Muscle of back (tissue), 11 donors: ENCODE data around the gene OTUD3. TPM values are rescaled to one million over a fixed set of nuclear protein-coding genes. Genes with fewer than 3 reads are reported as not detected.
A peak's percentile ranks its signal among the peaks of the same experiment; 100 is the strongest.

Source experiments
- DNase-seq, 3 donors: peaks; one replicate each; pipeline versions ENCODE4 v3.0.0 to v3.0.0-alpha.2; 2013
- polyA plus RNA-seq, 10 donors: library from polyadenylated mRNA; unstranded; fragments of 120-200 nt; gene quantifications; one replicate each; pipeline ENCODE4 v1.2.1, GENCODE V29; 2013; ENCODE audit not compliant: insufficient read length in 10 of 10

OTUD3 gene
- polyA plus RNA-seq, 10 donors: 4.9 to 13.1 (median 6.7) TPM

GRCh38 chr1:19946971-19947370, 64.8 kb downstream of the OTUD3 start:
- no peak for DNase-seq

GRCh38 chr1:19949016-19949415, 66.8 kb downstream of the OTUD3 start:
- peak in 1 of 3 donors; percentile 2 for DNase-seq

GRCh38 chr1:19954059-19954458, 71.9 kb downstream of the OTUD3 start:
- no peak for DNase-seq

- no peak for DNase-seq
These were observed 73.5 kb downstream of the OTUD3 start for GRCh38 chr1:19955534-19956170.

GRCh38 chr1:19957779-19958178, 75.6 kb downstream of the OTUD3 start:
- no peak for DNase-seq

GRCh38 chr1:19960591-19960990, 78.4 kb downstream of the OTUD3 start:
- DNase-seq: no peak

Other genes with a start within 250 kb of the OTUD3 start
- 10 to 100 TPM; 21.7 to 79.8 (median 34.8) TPM for gene NBL1, start 238.1 kb upstream of the OTUD3 start, polyA plus RNA-seq
- gene HTR6, start 217.5 kb upstream of the OTUD3 start, polyA plus RNA-seq: not detected
- 1 to 10 TPM; 1.6 to 3.8 (median 2.5) TPM for gene TMCO4, start 82.5 kb upstream of the OTUD3 start, polyA plus RNA-seq
- not detected for gene RNF186, start 67.1 kb upstream of the OTUD3 start, polyA plus RNA-seq
- not detected for gene PLA2G2E, start 41.2 kb downstream of the OTUD3 start, polyA plus RNA-seq
- 1 to 10 TPM in 9 of 10 donors, under 1 TPM in 1; 0.77 to 7.2 (median 1.7) TPM for gene PLA2G2A, start 97.2 kb downstream of the OTUD3 start, polyA plus RNA-seq
- gene PLA2G5, start 187.8 kb downstream of the OTUD3 start, polyA plus RNA-seq: under 1 TPM in 8 of 10 donors, not detected in 2; 0.17 to 0.62 (median 0.30) TPM
- under 1 TPM in 4 of 10 donors, not detected in 6; 0.05 to 0.20 (median 0.11) TPM for gene PLA2G2D, start 237.1 kb downstream of the OTUD3 start, polyA plus RNA-seq